Stimulated activated CD4-positive, alpha-beta T cell treated with anti-CD3 and anti-CD28 coated beads, Interleukin-4, amount 100 ng/mL, for 1 hour (primary cell): Measurements from ENCODE around the gene HMGCS2.
"Not testable (repeated sequence)": the region's sequence is repeated elsewhere in the genome, so short reads cannot be mapped to it uniquely, and the experiment has no call there.

Experiments used
- DNase-seq: peaks from one replicate; pipeline ENCODE4 v3.0.0-alpha.2; 2020

The HMGCS2 gene

DNA sequence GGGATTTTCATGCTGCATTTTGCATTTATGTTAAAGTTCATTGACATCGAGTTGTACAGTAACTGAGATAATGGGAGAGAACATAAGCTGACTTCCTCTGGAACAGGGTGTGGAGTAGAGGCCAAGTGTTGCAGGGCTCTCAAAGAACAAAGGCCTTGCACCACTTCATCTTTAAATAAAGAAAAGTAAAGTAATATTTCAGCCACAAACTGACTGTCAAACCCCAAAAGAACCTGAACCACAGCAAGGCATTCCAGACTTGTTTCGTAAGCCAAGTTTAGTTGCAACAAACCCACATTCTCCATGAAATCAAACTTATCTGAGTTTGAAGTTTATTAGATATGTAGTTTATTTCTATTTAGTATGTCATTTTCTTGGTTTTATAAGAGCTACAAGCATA is 19.1 kb upstream of the HMGCS2 start:
- DNase-seq = no peak

DNA sequence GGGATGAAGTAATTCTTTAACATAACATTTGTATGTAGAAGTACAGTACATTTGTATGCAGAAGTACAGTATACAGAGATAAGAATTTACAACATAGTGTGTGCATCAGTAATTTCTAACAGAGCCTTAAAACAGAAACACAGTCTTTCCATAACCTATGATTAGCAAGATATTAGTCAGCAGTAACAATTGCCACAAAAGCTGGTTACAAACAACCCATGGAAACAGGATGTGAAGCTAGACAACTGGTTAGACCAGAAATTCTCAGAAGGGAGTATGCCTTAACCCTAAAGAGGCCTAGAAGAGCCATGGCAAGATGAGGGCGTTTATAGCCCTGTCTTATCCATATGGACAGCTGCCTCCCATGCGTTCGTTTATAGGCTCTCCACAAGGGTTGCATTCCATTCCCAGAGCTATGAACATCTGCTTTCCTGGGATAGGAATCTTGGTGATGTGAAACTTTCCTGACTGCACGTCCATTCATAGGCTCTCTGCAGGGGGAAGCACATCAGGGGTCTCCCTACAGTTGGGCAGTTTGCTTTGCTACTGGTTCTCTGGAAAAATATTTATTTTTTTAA is 17.9 kb upstream of the HMGCS2 start:
- not testable (repeated sequence) for DNase-seq

- DNase-seq = not testable (repeated sequence)
Measured at GRCh38 chr1:119786046-119786445, 17.3 kb upstream of the HMGCS2 start.

- no peak for DNase-seq
Measured at GRCh38 chr1:119784191-119784781, 15.6 kb upstream of the HMGCS2 start.

DNA sequence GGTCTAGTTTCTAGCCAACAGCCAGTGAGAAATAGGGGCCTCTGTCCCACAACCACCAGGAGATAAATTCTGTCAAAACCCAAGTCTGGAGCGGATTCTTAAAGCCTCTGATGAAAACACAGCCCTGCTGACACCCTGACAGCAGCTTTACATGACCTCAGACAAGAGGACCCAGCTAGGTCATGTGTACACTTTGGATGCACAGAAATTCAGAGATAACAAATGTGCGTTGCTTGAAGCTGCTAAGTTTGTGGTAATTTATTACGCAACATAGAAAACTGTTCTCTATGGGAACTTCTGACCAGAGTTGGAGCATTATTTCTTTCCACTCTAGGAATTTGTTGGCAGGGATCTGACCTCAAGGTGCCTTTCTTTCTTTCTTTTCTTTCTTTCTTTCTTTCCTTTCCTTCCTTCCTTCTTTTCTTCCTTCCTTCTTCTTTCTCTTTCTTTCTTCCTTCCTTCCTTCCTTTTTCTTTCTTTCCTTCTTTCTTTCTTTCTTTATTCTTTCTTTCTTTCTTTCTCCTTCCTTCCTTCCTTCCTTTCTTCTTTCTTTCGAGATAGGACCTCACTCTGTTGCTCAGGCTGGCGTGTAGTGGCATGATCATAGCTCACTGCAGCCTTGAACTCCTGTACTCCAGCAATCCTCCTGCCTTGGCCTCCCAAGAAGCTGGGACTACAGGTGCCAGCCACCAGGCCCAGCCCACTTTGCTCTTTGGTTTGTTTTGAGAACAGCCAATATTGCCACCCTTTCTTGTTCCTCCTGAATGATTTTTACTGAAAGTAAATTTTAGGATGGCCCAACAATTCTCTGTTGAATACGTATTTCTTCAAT is 14.9 kb upstream of the HMGCS2 start:
- no peak for DNase-seq

DNA sequence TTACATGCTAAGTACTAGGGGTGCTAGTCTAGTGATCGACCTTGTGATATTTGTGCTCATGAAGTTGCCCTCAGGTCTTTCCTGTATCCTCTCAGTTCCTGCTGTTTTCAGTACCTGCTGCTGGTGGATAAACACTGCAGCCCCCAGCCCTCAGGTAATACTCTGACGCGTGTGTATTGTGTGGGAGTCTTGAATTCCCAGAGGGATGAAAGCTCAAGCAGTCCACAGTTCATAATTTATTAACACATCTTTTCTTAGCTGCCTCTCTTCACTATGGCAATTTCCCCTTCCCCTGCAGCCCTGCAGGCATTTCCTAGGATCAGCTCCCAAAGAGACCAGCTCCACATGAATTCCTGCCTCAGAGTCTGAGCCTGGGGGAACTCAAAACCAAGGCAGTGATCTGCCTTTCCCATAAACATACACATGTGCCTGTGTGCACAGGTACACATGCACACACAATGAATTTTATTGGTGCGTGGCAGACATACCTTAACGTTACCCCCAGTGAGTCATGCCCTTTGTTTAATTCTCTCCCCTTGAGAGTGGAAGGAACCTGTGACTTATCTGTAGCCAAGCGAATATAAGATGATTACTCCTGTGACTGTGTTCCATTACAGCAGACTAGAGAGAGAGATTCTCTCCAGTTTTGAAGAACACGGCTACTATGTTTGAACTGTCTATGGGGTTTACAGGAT is 14.1 kb upstream of the HMGCS2 start:
- no peak for DNase-seq

- no peak for DNase-seq
Measured at GRCh38 chr1:119781434-119782210, 12.9 kb upstream of the HMGCS2 start.

DNA sequence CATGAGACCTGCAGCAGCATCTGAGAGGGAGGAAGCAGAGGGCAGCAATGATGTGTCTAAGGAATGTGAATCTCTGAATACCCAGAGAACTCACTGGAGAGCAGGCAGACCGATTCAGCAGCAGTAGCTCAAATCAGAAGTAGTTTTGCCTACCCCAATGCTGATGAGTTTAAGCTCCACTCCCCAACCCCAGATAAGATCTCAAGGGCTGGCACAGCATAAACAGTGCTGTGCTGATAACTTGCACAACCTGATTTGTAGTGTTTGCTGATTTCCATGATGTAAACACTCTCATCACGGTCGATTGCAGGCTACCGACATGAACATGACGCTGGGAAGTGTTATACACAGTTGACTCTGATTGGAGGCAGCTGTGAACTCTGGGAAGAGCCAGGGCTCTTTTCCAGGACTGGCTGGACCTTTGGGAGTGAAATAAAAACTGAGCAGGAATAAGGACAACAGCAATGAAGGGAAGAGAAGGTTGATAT is 11.2 kb upstream of the HMGCS2 start:
- no peak for DNase-seq

DNA sequence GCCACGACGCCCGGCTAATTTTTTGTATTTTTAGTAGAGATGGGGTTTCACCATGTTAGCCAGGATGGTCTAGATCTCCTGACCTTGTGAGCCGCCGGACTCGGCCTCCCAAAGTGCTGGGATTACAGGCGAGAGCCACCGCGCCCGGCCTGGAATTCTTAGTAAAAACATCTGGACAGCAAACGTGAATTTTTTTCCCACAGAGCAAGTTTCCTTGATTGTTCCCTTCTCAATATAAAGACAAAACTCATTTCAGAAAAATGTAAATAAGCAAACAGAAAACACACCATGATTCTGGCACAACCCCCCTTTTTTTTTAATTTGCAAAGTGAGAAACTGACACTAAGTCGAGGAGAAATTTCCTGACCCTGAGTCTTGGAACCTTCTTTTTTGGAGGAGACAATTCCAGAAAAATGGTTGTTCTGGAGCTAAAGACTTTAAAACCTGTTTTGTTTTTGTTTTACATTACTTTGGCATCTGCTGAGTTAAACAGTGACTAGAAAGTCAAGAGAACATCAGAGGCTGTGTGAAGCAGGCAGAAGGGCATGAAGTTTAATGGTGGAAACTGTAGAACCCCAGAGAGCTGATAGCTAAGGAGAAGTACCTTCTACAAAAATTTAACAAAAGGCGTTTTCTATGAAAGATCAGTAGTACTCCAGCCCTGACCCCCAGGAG is 10.3 kb upstream of the HMGCS2 start:
- no peak for DNase-seq

GRCh38 chr1:119778359-119778758 is 9.7 kb upstream of the HMGCS2 start:
- no peak for DNase-seq

GRCh38 chr1:119774746-119775490 is 6.2 kb upstream of the HMGCS2 start:
- no peak for DNase-seq

DNA sequence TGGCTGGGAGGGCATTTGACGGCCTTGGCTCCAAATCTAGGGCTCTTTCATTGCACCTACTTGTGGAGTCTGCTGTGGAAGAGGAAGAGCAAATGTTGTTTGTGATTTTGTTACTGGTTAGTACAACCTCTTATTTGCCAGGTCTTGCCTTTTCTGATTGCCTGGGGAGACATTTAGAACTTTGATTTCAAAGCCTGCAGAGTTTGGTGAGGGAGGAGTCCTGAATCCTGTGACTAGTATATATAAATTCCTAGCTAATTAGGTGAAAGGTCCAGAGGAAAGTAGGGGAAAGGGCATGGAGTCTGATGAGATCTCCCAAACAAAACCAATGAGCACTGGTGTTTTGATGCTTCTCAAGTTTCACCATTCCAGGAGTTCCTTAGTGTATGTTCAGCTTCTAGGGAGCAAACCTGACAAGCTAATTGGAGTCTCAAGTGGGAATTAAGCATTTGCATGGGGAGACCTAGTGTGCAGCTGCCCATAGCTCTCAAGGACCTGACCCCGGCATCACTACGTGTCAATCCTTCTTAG is 5.1 kb upstream of the HMGCS2 start:
- DNase-seq = no peak

- no peak for DNase-seq
Measured at GRCh38 chr1:119772298-119772697, 3.6 kb upstream of the HMGCS2 start.

DNA sequence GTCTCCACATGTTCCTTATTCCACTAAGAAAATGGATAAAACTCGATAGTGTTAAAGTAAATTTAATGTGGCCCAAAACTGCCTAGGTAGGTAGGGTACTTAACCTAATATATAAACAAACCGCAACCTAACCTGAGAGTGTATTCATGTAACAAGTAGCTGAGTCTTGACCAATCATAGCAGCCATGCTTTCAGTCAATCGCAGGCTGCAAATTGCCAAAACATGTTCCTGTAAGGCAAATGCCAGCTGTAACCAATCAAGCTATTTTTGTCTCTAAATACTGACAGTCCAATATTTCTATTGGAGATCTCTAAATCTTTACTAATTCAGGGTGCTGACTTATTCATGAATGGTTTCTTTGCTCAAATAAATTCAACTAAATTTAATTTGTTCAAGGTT is 3.1 kb upstream of the HMGCS2 start:
- DNase-seq = no peak

GRCh38 chr1:119771016-119771415 is 2.3 kb upstream of the HMGCS2 start:
- DNase-seq = no peak

DNA sequence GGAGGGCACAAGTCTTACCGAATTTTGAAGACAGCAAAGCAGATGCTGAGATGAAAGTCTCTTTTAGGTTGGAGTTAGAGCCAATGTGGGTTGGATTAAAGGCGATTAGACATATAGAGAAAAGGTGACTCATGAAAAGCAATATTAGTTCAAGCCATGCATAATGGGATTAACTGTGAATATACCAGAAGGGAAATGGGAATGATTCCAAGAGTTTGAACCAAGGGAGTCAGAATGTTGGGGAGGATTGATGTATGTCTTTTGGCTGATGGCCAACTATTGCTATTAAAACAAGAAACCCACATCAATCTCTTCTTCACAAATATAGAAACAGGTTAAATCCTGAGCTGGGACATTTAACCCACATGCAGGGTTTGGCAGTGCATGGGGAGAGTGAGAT is 1.2 kb downstream of the HMGCS2 start:
- DNase-seq = no peak

DNA sequence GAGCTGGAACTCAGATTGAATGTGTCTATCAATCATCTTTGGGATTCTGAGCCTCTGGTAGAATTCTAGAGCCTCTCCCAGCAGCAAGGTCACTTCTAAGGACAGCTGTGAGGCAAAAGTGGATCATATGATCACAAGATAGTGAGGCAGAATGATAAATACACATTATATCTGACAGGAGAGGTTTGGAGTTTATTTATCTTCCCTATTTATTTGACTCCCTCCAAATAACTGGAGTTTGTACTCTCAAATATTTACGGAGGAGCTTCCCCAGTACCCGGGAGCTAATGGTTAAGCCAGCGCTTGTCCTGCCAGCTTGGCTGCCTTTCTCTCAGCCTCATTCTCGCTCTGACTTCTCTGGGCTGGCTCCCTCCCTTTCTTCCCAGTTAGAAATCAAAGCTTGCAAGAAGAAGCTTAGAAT is 2.3 kb downstream of the HMGCS2 start:
- DNase-seq = no peak

- DNase-seq = no peak
Measured at GRCh38 chr1:119764220-119764619, 4.5 kb downstream of the HMGCS2 start.

DNA sequence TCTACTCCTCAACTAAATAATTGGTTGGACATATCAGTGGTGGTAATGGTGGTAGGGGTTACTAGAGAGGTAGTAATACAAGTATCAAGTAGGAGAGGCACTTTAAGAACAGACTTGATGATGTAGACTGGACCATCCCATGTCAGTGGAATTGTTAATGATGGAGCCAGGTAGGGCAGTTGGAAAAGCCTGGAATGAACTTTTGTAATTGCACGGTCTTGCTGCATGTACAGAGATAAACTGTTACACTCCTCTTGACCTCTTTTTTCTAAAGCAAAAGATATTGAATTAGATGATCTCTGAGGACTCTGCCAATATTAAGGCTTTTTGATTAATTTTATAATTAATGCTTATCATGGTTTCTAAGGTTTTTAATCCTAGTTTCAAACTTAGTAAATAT is 5.8 kb downstream of the HMGCS2 start:
- no peak for DNase-seq

DNA sequence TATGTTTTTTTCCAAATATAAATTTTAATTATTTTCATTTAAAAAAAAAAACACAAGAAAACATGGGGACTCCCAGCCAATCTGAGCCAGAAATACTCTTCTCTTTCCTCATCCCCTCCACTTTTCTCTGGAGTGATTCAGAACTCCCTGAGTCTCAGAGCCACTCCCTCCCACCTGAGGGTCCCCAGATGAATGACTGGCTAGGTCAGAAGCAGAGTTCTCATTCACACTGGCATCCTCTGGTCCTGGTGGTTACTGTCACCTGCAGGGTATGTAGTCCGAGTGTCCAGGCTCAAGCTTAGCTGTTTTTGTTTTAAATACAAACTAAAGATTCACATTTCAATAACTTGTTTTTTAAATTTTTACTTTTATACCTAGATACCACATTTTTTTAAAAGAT is 6.3 kb downstream of the HMGCS2 start:
- no peak for DNase-seq

DNA sequence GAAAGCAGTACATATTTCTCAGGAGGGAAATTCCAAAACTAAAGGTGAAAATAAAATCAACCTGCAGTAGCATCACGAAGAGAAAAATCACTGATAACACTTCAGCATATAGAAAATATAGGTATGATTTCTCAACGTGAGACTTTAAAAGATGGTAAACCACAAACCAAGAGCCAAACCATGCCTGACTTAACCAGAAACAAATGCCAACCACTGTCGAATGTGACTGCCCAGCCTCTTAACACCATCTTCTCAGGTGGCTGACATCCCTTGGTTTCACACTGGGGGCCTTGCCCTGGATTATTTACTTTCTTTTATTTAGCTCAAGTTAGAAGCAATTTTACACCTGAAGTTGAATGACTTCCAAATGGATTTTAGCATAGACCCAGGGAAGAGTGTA is 10.1 kb downstream of the HMGCS2 start:
- DNase-seq = no peak
